Upper lobe of left lung (tissue), 6 donors: ENCODE measurements around the gene JUNB. TPM values are rescaled to one million over a fixed set of nuclear protein-coding genes. Genes with fewer than 3 reads are reported as not detected.

Experiments
- ATAC-seq, 2 donors: fragments of 200-7000 bp; cut with Tn5 transposase; one replicate each; pipeline ENCODE4 v1.9.1; 2022; ENCODE audit warnings: mild to moderate bottlenecking in 2 of 2, moderate library complexity in 2 of 2; ENCODE audit not compliant: low FRiP score in 2 of 2
- DNase-seq, 2 donors: peaks; one replicate each; pipeline ENCODE4 v3.0.0-alpha.2; 2019 to 2020
- H3K27ac ChIP-seq, 4 donors: fragments of 200-600 bp; sonication (generic); one replicate each; pipeline ENCODE4 v1.5.1; 2016 to 2019
- H3K27me3 ChIP-seq, 4 donors: fragments of 200-600 bp; sonication (generic); one replicate each; pipeline ENCODE4 v1.5.1; 2017 to 2019
- H3K36me3 ChIP-seq, 4 donors: fragments of 200-600 bp; sonication (generic); one replicate each; pipeline ENCODE4 v1.5.1; 2016 to 2019
- H3K4me1 ChIP-seq, 4 donors: fragments of 200-600 bp; sonication (generic); one replicate each; pipeline ENCODE4 v1.5.1; 2018 to 2019
- H3K4me3 ChIP-seq, 4 donors: fragments of 200-600 bp; sonication (generic); one replicate each; pipeline ENCODE4 v1.5.1; 2017 to 2019; ENCODE audit warnings: mild to moderate bottlenecking in 2 of 4, moderate library complexity in 1 of 4
- H3K9me3 ChIP-seq, 4 donors: fragments of 200-600 bp; sonication (generic); one replicate each; pipeline ENCODE4 v1.5.1; 2018 to 2019
- CTCF ChIP-seq, 6 experiments: fragments of 450-650 bp in 4 of 6; fragments of 200-600 bp in 2 of 6; sonication (generic) in 2 of 6; IDR thresholded peaks; one replicate each; pipeline ENCODE4 v1.5.1; 2016 to 2019; ENCODE audit warnings: antibody characterized with exemption in 6 of 6
- EP300 ChIP-seq, 4 donors: sonication (generic); formaldehyde crosslinking; IDR thresholded peaks; one replicate each; pipeline ENCODE4 v1.5.1; 2017; ENCODE audit warnings: antibody characterized with exemption in 4 of 4, control low read depth in 2 of 4
- POLR2A ChIP-seq, 4 donors: fragments of 450-650 bp; IDR thresholded peaks; one replicate each; pipeline ENCODE4 v1.5.1; 2016 to 2017; ENCODE audit warnings: antibody characterized with exemption in 4 of 4, mild to moderate bottlenecking in 2 of 4
- POLR2AphosphoS5 ChIP-seq, 2 donors: sonication (generic); formaldehyde crosslinking; IDR thresholded peaks; one replicate each; pipeline ENCODE4 v1.5.1; 2017; ENCODE audit warnings: antibody characterized with exemption in 2 of 2
- WGBS, 2 donors: methylation state at CpG; one replicate each; pipeline ENCODE4 v1.1.5; 2017 to 2018; 5-methylcytosine and 5-hydroxymethylcytosine counted together
- total RNA-seq, 6 donors: library from RNA; depleted of rRNA in 4 of 6; stranded (reverse); fragments of >200 nt in 4 of 6; gene quantifications; one replicate each; pipeline versions ENCODE4 v1.1.0 to v1.2.1, GENCODE V29; 2016 to 2021
- donor health status: DM: no; HTN: no; CAD: no; lungs with moderate emphysema.
- donor health status: DM: no; HTN: yes; CAD: no; lungs with severe emphysema.

The JUNB gene
- total RNA-seq, 6 donors from 2014 or later: 127 to 422 (median 354) TPM

- ATAC-seq: no peak
- Histone ChIP-seq H3K36me3 (peaks cover 9 to 15% (median 14%) of the 10 kb centered on the region in 4 donors), H3K27me3 (no peaks in the 10 kb centered on the region), H3K9me3 (peaks cover 0 to 9% (median 3%) of the 10 kb centered on the region in 4 donors), H3K27ac (no peak within 1 kb of the TSS), H3K4me3 (no peak within 1 kb of the TSS), H3K4me1 (peaks cover 0 to 12% (median 6%) of the 10 kb centered on the region in 4 donors)
- TF ChIP-seq POLR2A (IDR thresholded peaks at IDR 0.05) (no peak), POLR2AphosphoS5 (IDR thresholded peaks at IDR 0.05) (no peak), EP300 (IDR thresholded peaks at IDR 0.05) (no peak), CTCF (IDR thresholded peaks at IDR 0.05) (no peak)
- 46 to 47% methylated on average over 9 to 14 of the region's 14 CpGs for WGBS, 2 donors
- DNase-seq: no peak
Measured at GRCh38 chr19:12751635-12752034, 39.7 kb upstream of the JUNB start, which contains the start of gene BEST2. BEST2 (plus strand) TSS chr19:12751791; CDS start chr19:12752593, 802 bp downstream.

- Histone ChIP-seq H3K27ac (no peak overlapping the region), H3K9me3 (peaks cover 0 to 7% (median 2%) of the 10 kb centered on the region in 4 donors), H3K4me1 (peaks cover 3 to 16% (median 9%) of the 10 kb centered on the region in 4 donors), H3K4me3 (no peak overlapping the region), H3K27me3 (no peaks in the 10 kb centered on the region), H3K36me3 (peaks cover 5 to 9% (median 9%) of the 10 kb centered on the region in 4 donors)
- TF ChIP-seq POLR2AphosphoS5 (IDR thresholded peaks at IDR 0.05) (no peak), CTCF (IDR thresholded peaks at IDR 0.05) (no peak), POLR2A (IDR thresholded peaks at IDR 0.05) (no peak), EP300 (IDR thresholded peaks at IDR 0.05) (no peak)
- DNase-seq (peak in 1 of 2 donors; percentile 75), ATAC-seq (no peak)
- WGBS, 2 donors: 80 to 82% methylated on average over 14 to 22 of the region's 23 CpGs
Measured at GRCh38 chr19:12752056-12752781, 39.1 kb upstream of the JUNB start.

DNA sequence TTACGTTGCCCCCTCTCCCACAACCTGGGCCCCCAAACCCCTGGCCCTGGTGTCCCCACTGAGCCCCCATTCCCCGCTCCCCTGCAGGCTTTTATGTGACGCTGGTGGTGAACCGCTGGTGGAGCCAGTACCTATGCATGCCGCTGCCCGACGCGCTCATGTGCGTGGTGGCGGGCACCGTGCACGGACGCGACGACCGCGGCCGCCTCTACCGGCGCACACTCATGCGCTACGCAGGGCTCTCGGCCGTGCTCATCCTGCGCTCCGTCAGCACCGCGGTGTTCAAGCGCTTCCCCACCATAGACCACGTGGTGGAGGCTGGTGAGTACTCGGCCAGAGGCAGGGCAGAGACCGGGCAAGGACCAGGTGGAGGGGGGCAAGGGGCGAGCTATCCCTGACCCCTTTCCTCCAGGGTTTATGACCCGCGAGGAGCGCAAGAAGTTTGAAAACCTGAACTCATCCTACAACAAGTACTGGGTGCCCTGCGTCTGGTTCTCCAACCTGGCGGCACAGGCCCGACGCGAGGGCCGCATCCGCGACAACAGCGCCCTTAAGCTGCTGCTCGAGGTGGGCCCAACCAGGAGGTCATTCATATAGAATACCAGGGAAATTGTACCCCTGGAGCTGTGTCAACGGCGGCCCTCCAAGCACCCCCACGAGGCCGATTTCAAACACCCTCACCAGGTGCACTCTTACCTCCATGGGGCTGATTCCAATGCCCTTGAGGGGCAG lies 36.7 kb upstream of the JUNB start:
- no peaks in the 10 kb centered on the region for H3K9me3 ChIP-seq
- no peak for ATAC-seq
- peaks cover 11 to 21% (median 18%) of the 10 kb centered on the region in 4 donors for H3K4me1 ChIP-seq
- H3K27ac ChIP-seq: no peak overlapping the region
- H3K4me3 ChIP-seq: no peak overlapping the region
- H3K36me3 ChIP-seq: no peaks in the 10 kb centered on the region
- no peaks in the 10 kb centered on the region for H3K27me3 ChIP-seq
- no peak for TF ChIP-seq CTCF (IDR thresholded peaks at IDR 0.05)
- TF ChIP-seq EP300 (IDR thresholded peaks at IDR 0.05): no peak
- TF ChIP-seq POLR2A (IDR thresholded peaks at IDR 0.05): no peak
- TF ChIP-seq POLR2AphosphoS5 (IDR thresholded peaks at IDR 0.05): no peak
- 66 to 67% methylated on average over 26 to 30 of the region's 50 CpGs for WGBS, 2 donors
- DNase-seq: peak in 1 of 2 donors; percentile 66

- ATAC-seq (no peak), DNase-seq (peak in 1 of 2 donors; percentile 64)
- Histone ChIP-seq H3K4me1 (peaks cover 11 to 13% (median 12%) of the 10 kb centered on the region in 4 donors), H3K27ac (no peak overlapping the region), H3K9me3 (no peaks in the 10 kb centered on the region), H3K36me3 (no peaks in the 10 kb centered on the region), H3K4me3 (no peak overlapping the region), H3K27me3 (no peaks in the 10 kb centered on the region)
- no peak for TF ChIP-seq POLR2AphosphoS5 (IDR thresholded peaks at IDR 0.05)
- TF ChIP-seq CTCF (IDR thresholded peaks at IDR 0.05): no peak
- no peak for TF ChIP-seq POLR2A (IDR thresholded peaks at IDR 0.05)
- TF ChIP-seq EP300 (IDR thresholded peaks at IDR 0.05): no peak
- WGBS, 2 donors: 83 to 89% methylated on average over 18 to 19 of the region's 19 CpGs
Measured at GRCh38 chr19:12756150-12756883, 35.0 kb upstream of the JUNB start.
